ENCODE measurements around the gene OR6N2.

Gene OR6N2

GRCh38 chr1:158781104-158781503, at the start of gene OR6N2:
Gene OR6N2, minus strand, starts transcription at chr1:158781204. Its CDS starts 3,569 bp downstream, at chr1:158777635.
- DNase-seq (ENCODE audit: extremely low read depth, low read depth), result no peak
- TF ChIP-seq CTCF (IDR thresholded peaks at IDR 0.05; ENCODE audit: low read depth, low read length), result no peak

GRCh38 chr1:158830074-158830677, 49.2 kb upstream of the OR6N2 start:
- no peak for DNase-seq (ENCODE audit: extremely low read depth, low read depth)
- no peak for TF ChIP-seq CTCF (IDR thresholded peaks at IDR 0.05; ENCODE audit: low read depth, low read length)

GRCh38 chr1:158821723-158822122, 40.7 kb upstream of the OR6N2 start:
- no peak for TF ChIP-seq CTCF (IDR thresholded peaks at IDR 0.05; ENCODE audit: low read depth, low read length)
- no peak for DNase-seq (ENCODE audit: extremely low read depth, low read depth)

- DNase-seq (ENCODE audit: extremely low read depth, low read depth), result no peak
- TF ChIP-seq CTCF (IDR thresholded peaks at IDR 0.05; ENCODE audit: low read depth, low read length), result no peak
These were observed 38.7 kb upstream of the OR6N2 start for GRCh38 chr1:158819461-158820443.

GRCh38 chr1:158818975-158819431, 38.0 kb upstream of the OR6N2 start:
- no peak for DNase-seq (ENCODE audit: extremely low read depth, low read depth)
- TF ChIP-seq CTCF (IDR thresholded peaks at IDR 0.05; ENCODE audit: low read depth, low read length), result no peak

- no peak for TF ChIP-seq CTCF (IDR thresholded peaks at IDR 0.05; ENCODE audit: low read depth, low read length)
- no peak for DNase-seq (ENCODE audit: extremely low read depth, low read depth)
These were observed 37.6 kb upstream of the OR6N2 start for GRCh38 chr1:158818560-158818959.

GRCh38 chr1:158814970-158815369, 34.0 kb upstream of the OR6N2 start:
- DNase-seq (ENCODE audit: extremely low read depth, low read depth), result no peak
- no peak for TF ChIP-seq CTCF (IDR thresholded peaks at IDR 0.05; ENCODE audit: low read depth, low read length)
